ENCODE data around the gene PTHLH. TPM values are rescaled to one million over a fixed set of nuclear protein-coding genes. Genes with fewer than 3 reads are reported as not detected.

PTHLH gene
- total and polyA plus RNA-seq, 4 donors: 0.22 to 3.0 (median 0.37) TPM

Small RNA genes lying within 50 kb of the gene (small RNA-seq; reads per million reads assigned to genes)
- gene AC008011.1 (ENCODE audit: low replicate concordance): not detected

Other genes starting within 250 kb of the PTHLH start
- gene KLHL42, start 192.5 kb downstream of the PTHLH start, total RNA-seq: 10 to 100 TPM; 22.4 to 32.5 TPM
- 1 to 10 TPM; 7.5 to 8.2 TPM for gene KLHL42, start 192.5 kb downstream of the PTHLH start, polyA plus RNA-seq
- not detected for gene MANSC4, start 192.5 kb downstream of the PTHLH start, total RNA-seq
- gene MANSC4, start 192.5 kb downstream of the PTHLH start, polyA plus RNA-seq: not detected
- 10 to 100 TPM; 27.2 to 41.3 TPM for gene CCDC91, start 217.7 kb upstream of the PTHLH start, total RNA-seq
- 10 to 100 TPM; 13.4 to 19.3 TPM for gene CCDC91, start 217.7 kb upstream of the PTHLH start, polyA plus RNA-seq